HG03108 (cell line): ENCODE measurements around the gene OR1S2.
"Not testable (repeated sequence)": the region's sequence is repeated elsewhere in the genome, so short reads cannot be mapped to it uniquely, and the experiment has no call there.

Experiments used
- ATAC-seq: cut with Tn5 transposase; IDR thresholded peaks from one replicate; pipeline ENCODE4 v1.9.1; 2021; ENCODE audit warnings: moderate library complexity; ENCODE audit not compliant: unreplicated experiment

The OR1S2 gene

DNA sequence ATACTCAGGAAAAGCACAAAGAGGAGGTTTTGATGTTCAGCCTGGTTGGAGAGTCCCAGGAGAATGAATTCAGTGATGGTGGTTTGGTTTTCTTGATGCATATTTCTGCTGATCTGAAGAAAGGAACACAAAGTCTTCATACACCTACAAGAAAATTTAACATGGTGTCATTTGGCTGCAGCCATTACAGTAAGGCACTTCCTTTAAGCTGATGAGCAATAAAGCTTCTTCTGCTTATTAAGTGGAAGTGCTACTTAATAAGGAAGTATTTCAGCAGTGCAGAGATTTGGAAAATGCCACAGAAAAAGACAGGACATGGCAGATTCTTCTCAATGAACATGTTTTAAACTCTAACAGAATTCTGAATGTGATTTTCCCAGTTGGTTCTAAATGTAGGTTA, at the start of gene OR1S2:
OR1S2 (minus strand) TSS at position 101 of the 400 bp plus-strand sequence; CDS start at position 101, 0 bp downstream.
- ATAC-seq: no peak

GRCh38 chr11:58243954-58244353, 40.0 kb upstream of the OR1S2 start:
- ATAC-seq: no peak

- ATAC-seq: no peak
Measured at GRCh38 chr11:58227956-58228615, 24.1 kb upstream of the OR1S2 start.

GRCh38 chr11:58222721-58223120, 18.8 kb upstream of the OR1S2 start:
- no peak for ATAC-seq

DNA sequence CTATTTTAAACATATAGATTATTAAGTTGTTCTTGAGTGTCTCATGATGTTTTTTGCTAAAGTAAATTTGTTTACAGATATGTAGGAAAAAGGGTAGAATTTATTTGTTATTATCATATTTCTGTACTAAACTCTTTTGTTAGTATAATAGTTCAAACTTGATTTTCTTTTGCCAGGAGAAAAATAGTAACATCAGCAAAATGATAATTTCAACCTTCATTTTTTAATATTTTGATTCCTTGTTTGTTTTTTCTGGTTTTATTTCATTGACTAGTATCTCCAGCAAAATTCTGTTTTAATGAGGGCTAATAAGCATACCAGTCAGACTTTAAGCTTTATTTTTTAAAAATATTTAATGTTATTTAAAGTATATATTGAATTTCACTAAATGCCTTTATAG, 12.5 kb upstream of the OR1S2 start:
- ATAC-seq: no peak

GRCh38 chr11:58212420-58212819, 8.5 kb upstream of the OR1S2 start, which contains the start of gene OR1S1:
OR1S1 (plus strand) TSS chr11:58212720.
- ATAC-seq: not testable (repeated sequence)

DNA sequence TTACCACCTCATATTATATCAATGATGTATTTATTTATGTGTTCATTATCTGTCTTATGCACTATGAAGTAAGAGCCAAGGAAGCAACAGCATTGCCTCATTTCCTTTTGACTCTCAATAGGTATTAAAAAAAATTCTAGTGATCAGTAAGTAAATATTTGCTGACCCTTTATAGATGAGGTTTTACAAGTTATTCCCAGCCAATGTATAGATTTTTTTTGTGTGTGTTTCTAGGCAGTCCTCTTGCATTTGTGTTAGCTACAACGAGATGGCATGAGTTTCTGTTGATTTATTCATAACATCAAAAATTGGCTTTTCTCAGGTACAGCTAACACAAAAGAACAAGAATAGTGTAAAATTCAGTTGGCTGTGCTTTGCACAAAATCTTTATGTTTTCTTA, 4.7 kb downstream of the OR1S2 start:
- ATAC-seq: no peak

GRCh38 chr11:58195939-58196338, 8.0 kb downstream of the OR1S2 start:
- ATAC-seq: no peak

- no peak for ATAC-seq
Measured at GRCh38 chr11:58193391-58193790, 10.6 kb downstream of the OR1S2 start.

GRCh38 chr11:58192229-58192628, 11.7 kb downstream of the OR1S2 start:
- no peak for ATAC-seq

GRCh38 chr11:58188770-58189169, 15.2 kb downstream of the OR1S2 start, which contains the start of gene OR9Q2:
OR9Q2 (plus strand) TSS chr11:58189070; CDS start chr11:58190491, 1,421 bp downstream.
- no peak for ATAC-seq

GRCh38 chr11:58186938-58187337, 17.0 kb downstream of the OR1S2 start:
- no peak for ATAC-seq

GRCh38 chr11:58179648-58180047, 24.3 kb downstream of the OR1S2 start:
- no peak for ATAC-seq

- ATAC-seq: no peak
Measured at GRCh38 chr11:58178444-58178843, 25.5 kb downstream of the OR1S2 start.

- no peak for ATAC-seq
Measured at GRCh38 chr11:58177409-58178054, 26.4 kb downstream of the OR1S2 start.

DNA sequence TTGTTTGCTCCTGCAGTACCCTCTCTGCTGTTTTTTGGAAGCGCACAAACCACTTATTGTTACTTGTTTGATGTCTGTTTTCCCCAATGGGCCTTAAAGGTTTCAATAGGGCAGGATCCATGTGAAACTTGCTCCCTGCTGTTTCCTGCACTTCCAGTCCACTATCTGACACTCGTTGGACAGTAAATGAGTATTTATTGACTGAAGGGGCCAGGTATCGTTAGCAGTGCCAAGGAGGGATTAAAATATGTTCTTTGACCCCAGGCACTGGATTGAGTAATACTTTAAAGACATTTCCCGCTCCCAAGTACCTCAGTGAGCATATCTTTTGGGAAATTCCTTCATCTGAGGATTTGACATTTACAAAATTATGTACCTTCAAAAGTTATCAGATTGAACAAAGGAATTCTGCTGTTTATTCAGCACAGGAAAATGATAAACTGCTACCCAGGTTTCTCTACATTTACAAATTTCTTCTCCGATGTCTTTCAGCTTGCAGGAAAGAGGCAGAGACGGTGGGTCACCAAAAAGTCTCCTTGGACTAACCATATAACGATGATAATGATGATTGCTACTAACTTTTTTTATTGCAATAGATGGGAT, 38.3 kb downstream of the OR1S2 start:
- no peak for ATAC-seq

- no peak for ATAC-seq
Measured at GRCh38 chr11:58164990-58165389, 39.0 kb downstream of the OR1S2 start.

DNA sequence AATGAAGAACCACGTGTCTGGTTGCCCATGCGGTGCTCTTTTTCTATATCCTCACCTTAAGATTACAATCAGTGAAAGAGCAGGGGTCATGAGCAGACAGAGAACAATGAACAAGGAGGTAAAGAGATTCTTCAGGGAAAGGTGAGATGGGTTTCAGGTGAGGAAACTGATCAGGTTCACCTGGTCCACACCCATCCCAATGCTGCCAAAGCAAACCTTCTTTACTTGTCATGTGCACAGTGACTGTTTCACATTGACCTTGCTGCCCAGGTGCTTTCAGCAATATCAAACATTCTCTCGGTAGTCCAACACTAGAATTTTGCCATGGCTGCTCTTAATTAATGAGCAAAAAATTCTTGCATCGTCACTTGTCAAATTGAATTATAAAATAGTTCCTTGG, 39.6 kb downstream of the OR1S2 start:
- no peak for ATAC-seq
